ENCODE results near the gene LRRK1.
"Not testable (repeated sequence)": the region's sequence is repeated elsewhere in the genome, so short reads cannot be mapped to it uniquely, and the experiment has no call there.

Gene LRRK1

DNA sequence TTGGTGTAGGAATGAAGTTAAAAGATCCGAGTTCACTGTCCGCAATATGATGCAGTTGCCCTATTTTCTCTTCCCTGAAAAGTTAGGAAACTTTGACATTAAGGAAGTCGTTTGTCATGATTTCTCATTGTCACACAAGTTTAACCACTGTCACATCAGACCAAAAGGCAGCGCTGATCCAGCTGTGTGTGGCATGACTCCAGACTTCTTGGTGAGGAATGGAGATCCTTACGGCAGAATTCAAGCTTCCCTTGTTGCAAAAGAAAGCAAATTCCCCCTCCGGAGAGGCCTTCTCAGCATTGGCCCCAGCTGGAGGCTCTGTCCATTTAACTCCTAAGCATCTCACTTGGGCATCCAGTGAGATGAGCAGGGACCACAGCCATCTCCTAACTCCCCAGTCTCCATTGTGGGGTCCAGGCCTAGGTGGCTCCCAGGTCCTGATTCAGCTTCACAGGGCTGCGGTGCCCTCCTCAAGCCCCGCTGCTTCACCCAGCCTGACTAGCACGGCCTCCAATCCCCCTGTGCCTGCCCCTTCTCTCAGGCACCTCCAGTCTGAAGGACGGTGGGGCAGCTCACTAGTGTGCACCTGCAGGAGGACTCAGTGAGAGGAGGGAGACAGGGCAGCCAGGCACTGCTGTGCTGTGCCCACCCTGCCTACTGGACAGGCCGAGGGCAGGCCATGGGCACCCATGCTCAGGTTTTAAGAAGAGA lies 173.2 kb downstream of the LRRK1 start:
- no peak for DNase-seq (ENCODE audit: low spot score)

DNA sequence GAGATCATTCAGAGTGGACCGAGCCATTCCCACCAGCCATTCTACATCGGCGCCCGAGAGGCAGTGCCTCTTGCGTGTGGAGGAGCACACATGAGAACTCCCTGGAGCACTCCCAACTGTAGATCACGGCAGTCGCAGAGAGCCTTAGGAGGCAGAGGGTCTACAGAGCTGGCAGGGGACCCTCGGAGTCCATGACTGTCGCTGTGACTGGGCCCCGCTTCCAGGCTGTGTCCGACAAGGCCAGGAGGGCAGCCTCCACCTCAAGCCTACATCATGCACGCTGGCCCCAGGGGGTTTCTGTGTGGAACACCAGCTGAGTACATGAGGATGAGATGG lies 173.7 kb downstream of the LRRK1 start:
- DNase-seq (ENCODE audit: low spot score), result no peak

DNA sequence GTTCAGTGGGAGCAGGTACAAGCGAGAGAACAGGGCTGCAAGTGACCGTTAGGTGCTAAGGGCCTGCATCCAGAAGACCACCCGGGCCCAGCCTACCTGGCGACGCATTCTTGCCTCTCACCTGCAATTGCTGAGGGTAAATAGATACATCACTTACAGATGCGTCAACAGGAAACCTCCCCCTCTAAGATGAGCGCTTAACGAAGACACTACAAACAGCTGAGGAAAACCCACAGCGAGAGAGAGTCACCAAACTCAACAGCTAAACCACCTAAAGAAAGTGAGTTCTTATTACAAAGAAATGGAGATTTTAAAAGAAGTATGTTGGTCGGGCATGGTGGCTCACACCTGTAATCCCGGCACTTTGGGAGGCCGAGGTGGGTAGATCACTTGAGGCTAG lies 174.8 kb downstream of the LRRK1 start:
- DNase-seq (ENCODE audit: low spot score), result no peak

DNA sequence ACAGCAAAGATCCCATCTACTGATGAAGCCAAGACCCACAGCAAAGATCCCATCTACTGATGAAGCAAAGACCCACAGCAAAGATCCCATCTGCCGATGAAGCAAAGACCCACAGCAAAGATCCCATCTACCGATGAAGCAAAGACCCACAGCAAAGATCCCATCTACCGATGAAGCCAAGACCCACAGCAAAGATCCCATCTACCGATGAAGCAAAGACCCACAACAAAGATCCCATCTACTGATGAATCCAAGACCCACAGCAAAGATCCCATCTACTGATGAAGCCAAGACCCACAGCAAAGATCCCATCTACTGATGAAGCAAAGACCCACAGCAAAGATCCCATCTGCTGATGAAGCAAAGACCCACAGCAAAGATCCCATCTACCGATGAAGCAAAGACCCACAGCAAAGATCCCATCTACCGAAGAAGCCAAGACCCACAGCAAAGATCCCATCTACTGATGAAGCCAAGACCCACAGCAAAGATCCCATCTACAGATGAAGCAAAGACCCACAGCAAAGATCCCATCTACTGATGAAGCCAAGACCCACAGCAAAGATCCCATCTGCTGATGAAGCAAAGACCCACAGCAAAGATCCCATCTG lies 176.7 kb downstream of the LRRK1 start:
- not testable (repeated sequence) for DNase-seq (ENCODE audit: low spot score)

DNA sequence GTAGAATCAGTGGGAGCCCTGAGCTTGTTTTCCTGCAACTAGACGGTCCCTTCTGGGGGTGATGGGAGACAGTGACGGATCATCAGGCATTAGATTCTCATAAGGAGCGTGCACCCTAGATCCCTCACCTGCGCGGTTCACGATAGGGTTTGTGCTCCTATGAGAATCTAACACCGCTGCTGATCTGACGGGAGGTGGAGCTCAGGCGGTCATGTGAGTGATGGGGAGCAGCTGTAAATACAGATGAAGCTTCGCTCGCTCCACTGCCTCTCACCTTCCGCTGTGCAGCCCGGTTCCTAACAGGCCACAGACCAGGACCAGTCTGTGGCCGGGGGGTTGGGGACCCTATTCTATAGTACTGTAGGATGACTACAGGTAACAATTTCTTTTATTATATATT lies 178.0 kb downstream of the LRRK1 start:
- DNase-seq (ENCODE audit: low spot score), result no peak

DNA sequence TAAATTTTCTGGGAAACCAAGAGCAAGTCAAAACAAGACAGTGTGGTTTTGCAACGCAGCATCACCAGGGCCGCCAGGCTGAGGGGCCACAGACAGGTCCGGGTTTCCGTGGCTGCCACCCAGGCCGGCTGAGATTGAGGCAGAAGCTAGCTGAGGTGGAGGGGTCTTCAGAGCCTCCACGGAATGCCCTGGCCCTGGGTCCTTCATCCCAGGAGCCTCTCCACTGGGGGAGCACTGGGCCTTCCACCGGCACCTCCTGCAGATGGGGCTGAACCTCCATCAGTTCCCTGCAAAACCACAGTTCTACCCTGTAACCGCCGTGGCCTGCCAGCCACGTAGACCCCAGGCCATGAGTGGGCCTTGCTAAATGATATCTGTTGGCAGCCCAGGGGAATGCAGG lies 180.0 kb downstream of the LRRK1 start:
- DNase-seq (ENCODE audit: low spot score), result no peak

DNA sequence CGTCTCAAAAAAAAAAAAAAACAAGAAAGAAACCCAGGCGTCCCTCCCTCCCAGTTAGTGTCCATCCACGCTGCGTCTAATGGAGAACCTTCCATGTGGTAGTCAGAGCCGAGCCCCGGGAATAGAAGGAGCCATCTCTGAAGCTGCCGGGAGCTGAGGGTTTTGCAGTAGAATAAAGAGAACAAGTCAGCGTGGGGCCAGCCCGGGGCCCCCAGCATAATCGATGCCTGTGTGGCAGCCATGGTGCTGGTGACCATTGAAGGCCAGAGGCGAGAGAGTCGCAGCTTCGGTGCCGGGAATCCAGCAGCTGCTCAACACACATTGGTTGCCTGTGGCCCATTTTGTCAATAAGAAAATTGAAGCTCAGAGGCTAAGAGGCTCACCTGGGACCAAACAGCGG lies 181.0 kb downstream of the LRRK1 start:
- DNase-seq (ENCODE audit: low spot score), result no peak

DNA sequence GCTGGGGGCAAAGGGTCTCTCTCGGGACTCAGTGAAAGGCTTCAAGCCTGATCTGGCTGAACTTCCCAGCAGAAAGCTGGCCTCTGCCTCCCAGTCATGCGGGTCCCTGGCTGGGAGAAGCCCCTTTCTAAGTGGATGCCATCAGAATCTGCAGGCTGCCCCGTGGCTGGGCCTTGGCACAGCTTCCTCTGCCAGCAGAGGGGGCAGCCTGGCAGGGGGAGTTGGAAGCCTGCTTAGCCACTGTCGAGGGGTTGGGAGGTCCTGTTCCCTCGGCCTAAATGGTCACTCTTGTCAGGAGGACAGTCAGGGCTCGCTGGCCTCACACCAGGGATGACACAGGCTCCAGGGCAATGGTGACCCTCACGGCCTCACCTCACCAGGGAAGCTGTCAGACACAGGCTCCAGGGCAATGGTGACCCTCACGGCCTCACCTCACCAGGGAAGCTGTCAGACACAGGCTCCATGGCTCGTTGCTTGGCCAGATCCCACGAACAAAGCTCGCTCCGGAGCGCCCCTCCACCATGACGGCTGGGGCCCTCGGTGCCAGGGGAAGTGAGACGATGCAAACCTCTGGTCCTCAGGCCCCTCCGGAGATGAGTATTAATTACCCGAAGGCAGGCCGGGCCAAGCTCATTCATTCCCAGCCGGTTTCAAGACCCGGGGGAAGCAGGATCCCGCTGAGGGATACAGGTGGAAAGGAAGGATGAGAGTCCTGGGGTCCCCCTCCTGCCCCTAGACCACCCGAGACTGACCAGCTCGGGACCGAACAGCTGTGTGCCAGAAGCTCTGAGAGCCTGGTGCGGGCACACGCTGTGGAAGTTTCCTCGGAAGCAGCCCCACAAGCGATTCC lies 181.7 kb downstream of the LRRK1 start:
- no peak for DNase-seq (ENCODE audit: low spot score)

DNA sequence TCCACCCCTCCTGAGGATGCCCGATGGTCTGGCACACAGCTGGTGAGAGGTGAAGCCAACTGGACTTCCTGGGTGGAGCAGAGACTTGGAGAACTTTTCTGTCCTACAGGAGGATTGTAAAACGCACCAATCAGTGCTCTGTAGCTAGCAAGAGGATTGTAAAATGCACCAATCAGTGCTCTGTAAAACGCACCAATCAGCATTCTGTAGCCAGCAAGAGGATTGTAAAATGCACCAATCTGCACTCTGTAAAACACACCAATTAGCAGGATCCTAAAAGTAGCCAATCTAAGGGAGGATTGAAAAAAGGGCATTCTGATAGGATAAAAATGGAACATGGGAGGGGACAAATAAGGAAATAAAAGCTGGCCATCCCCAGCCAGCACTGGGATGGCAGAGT lies 182.5 kb downstream of the LRRK1 start:
- DNase-seq (ENCODE audit: low spot score), result no peak

DNA sequence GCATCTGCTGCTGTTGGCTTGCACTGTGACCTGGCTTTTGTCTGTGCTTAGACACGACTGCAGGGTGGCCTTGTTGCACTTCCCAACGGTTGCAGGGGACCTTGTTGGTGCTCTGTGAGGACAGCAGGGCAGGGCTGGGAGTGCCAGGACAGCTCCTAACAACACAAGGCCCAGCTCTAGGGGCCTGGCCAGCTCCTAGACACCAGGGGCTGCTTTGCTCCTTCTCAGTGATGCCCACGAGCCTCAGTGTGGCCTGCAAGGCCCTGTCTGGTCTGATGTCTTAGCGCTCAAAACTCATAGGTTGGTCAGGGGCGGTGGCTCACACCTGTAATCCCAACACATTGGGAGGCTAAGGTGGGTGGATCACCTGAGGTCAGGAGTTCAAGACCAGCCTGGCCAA lies 183.6 kb downstream of the LRRK1 start:
- no peak for DNase-seq (ENCODE audit: low spot score)

DNA sequence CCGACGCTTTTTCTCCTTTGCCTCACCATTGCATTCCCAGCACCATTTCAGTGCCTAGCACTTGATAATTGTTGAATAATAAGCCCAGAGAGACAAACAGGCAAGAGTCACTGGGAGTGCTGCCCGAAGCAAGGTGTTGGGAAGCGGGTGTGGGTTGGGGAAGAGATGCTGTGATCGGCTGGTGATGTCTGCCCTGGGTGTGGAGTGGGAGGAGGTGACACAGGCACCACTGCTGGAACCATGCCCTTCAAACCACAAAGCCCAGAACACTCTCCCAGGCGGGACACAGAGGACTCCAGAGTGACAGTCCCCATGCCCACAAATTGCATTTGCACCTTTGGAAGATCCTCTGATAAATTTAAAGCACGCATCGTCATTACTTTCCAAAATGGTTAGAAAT lies 184.4 kb downstream of the LRRK1 start:
- DNase-seq (ENCODE audit: low spot score), result no peak

DNA sequence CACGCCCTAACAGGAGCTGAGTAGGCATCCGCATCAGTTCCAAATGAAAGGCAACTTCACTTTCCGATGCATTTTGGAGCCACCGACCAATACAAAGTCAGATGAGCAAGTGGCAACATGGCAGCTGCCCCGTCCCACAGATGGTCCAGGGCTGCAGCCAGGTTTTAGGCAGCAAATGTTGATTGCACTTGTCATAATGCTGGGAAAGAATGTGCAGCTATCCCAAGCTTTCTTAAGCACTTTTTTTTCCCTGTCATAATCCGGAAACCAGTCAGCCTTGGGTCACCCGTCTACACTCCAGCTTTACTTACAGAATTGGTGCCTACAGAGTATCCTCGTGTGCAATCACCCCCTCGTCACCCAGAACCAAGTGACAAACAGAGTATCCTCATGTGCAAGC lies 185.0 kb downstream of the LRRK1 start:
- no peak for DNase-seq (ENCODE audit: low spot score)

DNA sequence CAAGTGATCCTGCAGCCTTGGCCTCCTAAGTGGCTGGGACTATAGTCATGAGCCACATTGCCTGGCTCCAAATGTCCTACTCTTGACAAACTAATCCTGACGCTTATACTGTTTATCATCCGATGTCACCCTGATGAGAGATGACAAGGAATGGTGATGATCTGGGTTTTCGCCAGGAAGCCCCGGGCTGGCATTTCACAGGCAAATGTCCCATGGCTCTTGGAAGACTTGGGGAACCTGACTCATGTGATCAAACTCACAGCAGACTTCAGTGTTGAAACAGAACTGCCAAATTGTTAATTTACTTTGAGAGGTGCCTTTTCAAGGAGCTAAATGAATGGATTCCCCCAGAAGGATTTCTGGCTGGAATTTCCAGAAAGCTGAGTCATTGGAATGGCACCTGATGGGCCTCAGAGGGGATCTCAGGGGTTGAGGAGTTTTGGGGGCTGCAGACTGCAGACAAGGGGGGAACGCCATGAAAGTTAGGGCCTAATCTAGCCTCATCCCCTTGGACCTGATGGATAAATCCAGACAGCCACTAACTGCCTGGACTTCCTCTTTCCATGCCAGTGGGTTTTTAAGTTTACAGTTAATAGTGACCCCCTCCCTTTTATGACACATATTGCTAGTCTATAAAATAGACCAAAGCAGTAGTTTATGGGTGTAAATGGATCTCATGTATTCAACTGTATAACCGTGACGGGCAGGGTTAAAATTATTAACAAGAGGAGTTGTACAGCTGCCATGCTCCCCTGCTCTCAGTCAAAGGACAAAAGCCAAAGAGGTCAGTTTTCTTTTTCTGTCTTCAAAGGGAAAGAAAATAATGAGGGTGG lies 186.1 kb downstream of the LRRK1 start:
- no peak for DNase-seq (ENCODE audit: low spot score)

DNA sequence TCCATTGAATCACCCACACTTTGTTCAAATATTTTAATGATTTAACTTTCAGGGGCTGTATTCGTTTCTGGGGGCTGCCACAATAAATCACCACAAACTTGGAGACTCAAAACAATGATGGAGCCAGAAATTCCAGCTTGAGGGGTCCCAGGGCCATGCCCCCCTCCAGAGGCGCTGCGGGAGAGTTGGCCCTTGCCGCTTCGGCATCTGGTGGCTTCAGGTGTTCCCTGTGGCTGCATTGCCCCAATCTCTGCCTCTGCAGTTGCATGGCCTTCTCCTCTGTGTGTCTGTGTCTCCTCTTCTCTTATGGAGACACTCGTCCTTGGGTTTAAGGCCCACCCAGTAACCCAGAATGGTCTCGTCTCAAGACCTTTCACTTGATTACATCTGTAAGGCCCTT lies 187.9 kb downstream of the LRRK1 start:
- no peak for DNase-seq (ENCODE audit: low spot score)

DNA sequence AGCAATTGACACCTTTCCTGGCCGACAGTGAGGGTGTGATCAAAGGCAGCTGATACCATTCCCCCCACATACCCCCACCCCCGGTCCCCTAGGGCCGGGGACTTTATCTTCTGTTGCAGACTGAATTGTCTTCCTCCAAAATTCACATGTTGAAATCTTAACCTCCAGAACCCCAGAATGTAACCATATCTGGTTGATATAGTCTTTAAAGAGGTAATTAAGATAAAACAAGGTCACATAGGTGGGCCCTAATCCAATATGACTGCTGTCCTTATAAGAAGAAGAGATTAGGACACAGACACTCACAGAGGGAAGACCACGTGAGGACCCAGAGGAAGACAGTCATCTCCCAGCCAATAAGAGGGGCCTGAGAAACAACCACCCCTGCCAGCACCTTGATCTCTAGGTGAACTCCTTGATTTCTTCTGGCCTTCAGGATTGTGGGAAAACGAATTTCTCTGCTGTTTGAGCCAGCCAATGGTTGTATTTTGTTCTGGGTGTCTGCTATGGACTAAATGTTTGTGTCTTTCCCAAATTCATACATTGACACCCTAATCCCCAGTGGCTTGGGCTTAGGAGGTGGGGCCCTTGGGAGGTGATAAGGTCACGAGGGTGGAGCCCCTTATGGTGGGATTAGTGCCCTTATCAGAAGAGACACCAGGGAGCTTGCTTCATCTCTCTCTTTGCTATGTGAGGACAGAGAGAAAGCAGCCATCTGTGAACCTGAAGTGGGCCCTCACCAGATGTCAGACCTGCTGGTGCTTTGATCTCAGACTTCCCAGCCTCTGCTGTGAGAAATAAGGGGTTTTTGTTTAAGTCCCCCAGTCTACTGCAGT lies 188.7 kb downstream of the LRRK1 start:
- no peak for DNase-seq (ENCODE audit: low spot score)

DNA sequence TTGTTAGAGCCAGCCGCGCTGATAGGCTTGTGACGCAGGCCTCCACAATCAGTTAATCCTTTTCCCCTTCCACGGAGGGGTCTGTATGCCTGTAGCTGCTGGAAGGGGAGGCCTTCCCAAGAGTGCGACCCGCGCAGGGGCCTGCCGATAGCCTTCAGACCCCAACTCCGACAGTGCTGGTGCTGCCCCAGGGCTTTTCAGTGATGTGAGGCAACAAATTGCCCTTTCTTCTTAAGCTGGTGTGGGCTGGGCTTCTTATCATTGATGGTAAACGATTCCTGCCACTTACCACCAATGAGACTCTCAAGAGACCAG lies 189.3 kb downstream of the LRRK1 start:
- no peak for DNase-seq (ENCODE audit: low spot score)

DNA sequence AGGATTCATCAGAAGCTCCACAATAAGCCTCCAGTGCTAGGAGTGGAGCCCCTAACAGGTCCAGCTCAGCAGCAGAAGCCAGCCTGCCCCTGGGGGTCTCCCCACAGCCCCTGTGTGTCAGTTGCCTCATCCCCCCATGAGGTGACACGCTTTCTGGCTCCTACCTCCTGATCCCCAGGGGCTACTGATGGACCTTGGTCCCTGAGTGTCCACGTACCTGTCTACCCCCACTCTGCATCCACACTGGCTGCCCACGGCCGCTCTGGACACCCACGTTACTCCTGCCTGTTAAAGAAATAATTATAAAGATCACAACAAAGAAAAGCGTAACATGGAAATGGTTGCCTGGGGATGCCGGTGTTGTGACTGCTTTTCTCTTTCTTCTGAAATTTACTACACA lies 189.6 kb downstream of the LRRK1 start:
- no peak for DNase-seq (ENCODE audit: low spot score)

DNA sequence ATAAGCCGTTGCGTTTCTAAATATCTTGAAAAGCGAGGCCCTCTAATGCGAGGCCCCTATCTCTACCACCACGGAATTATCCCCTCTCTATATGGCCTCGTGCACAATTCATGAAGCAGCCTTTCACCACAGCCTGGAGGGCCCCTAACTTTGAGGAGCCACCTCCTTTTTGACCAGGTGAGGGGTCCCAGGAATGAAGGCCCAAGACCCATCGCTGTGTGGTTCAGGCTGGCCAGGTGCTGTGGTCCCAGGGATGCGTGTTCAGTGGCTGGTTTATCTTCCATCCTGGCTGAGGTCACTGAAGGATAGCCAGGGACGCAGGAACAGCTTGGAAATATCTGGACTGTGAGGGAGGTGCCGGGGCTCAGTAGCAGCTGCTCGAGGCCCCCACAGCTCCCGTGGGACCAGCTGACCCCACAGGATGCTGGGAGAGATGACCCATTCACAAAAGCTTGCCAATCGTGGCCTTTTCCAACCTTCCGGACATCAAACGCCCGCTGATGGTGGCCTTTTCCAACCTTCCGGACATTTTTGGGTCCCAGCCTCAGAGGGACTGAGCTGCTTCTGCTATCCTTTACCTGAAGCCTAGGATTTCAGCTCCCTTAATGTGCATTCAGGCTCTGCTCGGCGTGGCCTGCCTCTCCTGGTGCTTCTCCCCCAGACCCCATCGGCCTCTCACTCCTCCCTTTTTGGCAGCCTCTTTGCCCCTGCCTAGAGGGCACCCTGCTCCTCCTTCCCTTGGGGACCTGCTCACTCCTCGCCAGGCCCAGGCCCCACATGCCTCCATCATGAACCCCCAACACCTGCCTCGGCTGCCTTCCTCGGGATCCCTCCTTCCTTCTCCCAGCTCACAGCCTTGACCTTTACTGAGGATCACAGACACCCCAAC lies 191.8 kb downstream of the LRRK1 start:
- no peak for DNase-seq (ENCODE audit: low spot score)

DNA sequence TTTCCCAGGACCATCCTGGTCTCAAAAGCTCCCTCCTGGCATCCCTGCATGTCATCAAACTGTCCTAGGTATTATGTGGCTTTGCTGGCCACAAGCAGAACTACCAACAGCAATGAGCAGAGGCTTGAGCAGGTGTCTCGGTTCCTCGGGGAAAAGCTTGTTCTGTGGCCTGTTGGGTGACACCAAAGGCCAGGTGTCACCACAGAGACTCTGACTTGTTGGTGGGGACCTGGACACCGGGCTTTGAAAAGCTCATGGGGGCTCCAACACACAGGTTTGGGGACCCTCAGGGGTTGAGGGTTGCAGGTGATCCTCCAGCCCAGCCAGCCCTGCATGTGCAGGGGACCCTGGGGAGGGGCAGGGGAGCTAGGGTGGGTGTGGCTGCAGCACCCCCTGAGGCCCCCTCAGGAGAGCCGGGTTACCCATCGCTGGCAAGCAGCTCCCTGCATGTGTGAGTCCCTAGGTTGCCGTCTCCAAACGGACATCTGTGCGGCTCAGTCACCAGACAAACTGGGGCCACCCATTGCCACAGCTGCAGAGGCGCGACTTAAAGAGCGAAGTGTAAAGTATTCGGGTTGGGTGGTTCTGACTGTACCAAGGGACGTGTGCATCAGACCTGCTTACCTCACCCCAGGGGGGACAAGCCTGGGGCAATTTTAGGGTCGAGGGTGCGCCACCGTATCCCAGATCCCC lies 192.6 kb downstream of the LRRK1 start:
- no peak for DNase-seq (ENCODE audit: low spot score)
